ENCODE data around the gene RAB7A. TPM values are rescaled to one million over a fixed set of nuclear protein-coding genes. Genes with fewer than 3 reads are reported as not detected.
A peak's percentile ranks its signal among the peaks of the same experiment; 100 is the strongest.

RAB7A gene
- total RNA-seq, 1 donor from 2014 or later: 90.3 TPM

DNA sequence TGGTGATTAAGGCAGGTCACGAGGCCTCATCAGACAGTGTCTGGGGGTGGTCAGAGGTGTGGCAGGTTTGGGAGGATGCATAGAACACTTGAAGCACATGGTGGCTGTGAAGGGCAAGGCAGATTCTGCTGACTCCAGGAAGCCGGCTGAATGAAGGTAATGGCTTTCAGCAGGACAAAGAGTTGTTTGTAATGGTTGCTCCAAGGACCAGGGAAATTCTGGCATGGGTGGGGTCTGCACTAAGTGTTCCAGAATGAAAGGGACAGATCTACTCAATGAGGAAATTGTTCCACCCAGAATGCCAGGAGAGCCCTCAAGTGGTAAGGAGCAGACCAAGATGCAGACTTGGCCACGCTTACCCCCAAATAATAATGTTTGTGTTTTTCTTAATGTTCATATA, 82.7 kb downstream of the RAB7A start:
- peaks cover 33 to 73% of the 10 kb centered on the region in 2 donors for H3K36me3 ChIP-seq
- H3K4me3 ChIP-seq: no peak overlapping the region
- DNase-seq (ENCODE audit: low spot score in 2 of 2): no peak
- intact Hi-C loops (cut with DNase I): no loop called here
- no peak for TF ChIP-seq CTCF (IDR thresholded peaks at IDR 0.05)
- no peaks in the 10 kb centered on the region for H3K9me3 ChIP-seq
- H3K27ac ChIP-seq: peak overlapping the region; percentile 56 to 72
- H3K4me1 ChIP-seq: peaks cover 0 to 23% of the 10 kb centered on the region in 2 donors
- H3K27me3 ChIP-seq: no peaks in the 10 kb centered on the region

- no peak for TF ChIP-seq CTCF (IDR thresholded peaks at IDR 0.05)
- Histone ChIP-seq H3K27me3 (no peaks in the 10 kb centered on the region), H3K4me3 (no peak overlapping the region), H3K9me3 (no peaks in the 10 kb centered on the region), H3K27ac (peak overlapping the region in 1 of 2 donors; percentile 19), H3K36me3 (peaks cover 29 to 60% of the 10 kb centered on the region in 2 donors), H3K4me1 (peaks cover 0 to 13% of the 10 kb centered on the region in 2 donors)
- intact Hi-C loops (cut with DNase I): no loop called here
- DNase-seq (ENCODE audit: low spot score in 2 of 2): no peak
Observed at GRCh38 chr3:128813097-128813496, 87.1 kb downstream of the RAB7A start.

GRCh38 chr3:128814060-128814459, 88.1 kb downstream of the RAB7A start:
- Histone ChIP-seq H3K9me3 (no peaks in the 10 kb centered on the region), H3K4me3 (no peak overlapping the region), H3K4me1 (peaks cover 0 to 7% of the 10 kb centered on the region in 2 donors), H3K27me3 (no peaks in the 10 kb centered on the region), H3K36me3 (peaks cover 33 to 61% of the 10 kb centered on the region in 2 donors), H3K27ac (no peak overlapping the region)
- intact Hi-C loops (cut with DNase I): no loop called here
- no peak for TF ChIP-seq CTCF (IDR thresholded peaks at IDR 0.05)
- DNase-seq (ENCODE audit: low spot score in 2 of 2): no peak

- H3K27me3 ChIP-seq: no peaks in the 10 kb centered on the region
- H3K27ac ChIP-seq: peak overlapping the region; percentile 29 to 37
- intact Hi-C loops (cut with DNase I): no loop called here
- DNase-seq (ENCODE audit: low spot score in 2 of 2): no peak
- no peak overlapping the region for H3K4me3 ChIP-seq
- peaks cover 0 to under 1% of the 10 kb centered on the region in 2 donors for H3K4me1 ChIP-seq
- peaks cover 34 to 57% of the 10 kb centered on the region in 2 donors for H3K36me3 ChIP-seq
- TF ChIP-seq CTCF (IDR thresholded peaks at IDR 0.05): no peak
- H3K9me3 ChIP-seq: no peaks in the 10 kb centered on the region
Observed at GRCh38 chr3:128814519-128815317, 88.7 kb downstream of the RAB7A start.

DNA sequence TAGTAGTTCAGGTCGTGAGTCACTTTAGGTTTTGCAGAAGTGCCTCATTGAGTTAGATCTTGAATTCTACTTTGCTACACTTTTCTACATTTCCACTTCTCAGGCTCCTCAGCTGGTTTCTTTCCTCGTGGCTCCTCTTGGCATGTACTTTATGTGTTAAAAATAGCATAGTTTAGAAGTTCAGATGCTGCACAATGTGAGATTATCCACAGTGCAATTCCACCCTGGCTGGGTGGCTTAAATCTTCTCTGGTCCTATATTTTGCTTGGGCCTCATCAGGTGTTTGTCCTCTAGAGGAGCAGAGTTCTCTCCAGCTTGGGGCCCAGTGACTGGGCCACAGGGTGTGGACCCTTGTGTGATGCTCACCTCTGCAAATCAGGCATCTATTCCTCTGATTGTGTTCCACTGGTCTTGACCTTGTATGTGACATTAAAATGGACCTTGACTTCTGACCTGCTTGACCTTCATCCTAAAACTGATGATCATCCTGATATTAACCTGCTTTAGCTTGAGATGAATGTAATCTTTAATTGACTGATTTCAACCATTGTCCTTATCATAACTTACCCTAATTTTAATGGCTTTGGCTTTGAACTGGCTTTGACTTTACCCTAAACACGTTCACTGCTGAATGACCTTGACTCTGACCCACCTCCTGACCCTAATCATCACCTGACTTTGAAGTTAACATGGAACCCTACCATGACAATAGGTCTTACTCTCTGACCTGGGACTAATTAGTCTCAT, 89.5 kb downstream of the RAB7A start:
- Histone ChIP-seq H3K36me3 (peaks cover 30 to 53% of the 10 kb centered on the region in 2 donors), H3K4me1 (no peaks in the 10 kb centered on the region), H3K27me3 (no peaks in the 10 kb centered on the region), H3K4me3 (no peak overlapping the region), H3K27ac (peak overlapping the region in 1 of 2 donors; percentile 29), H3K9me3 (no peaks in the 10 kb centered on the region)
- no peak for TF ChIP-seq CTCF (IDR thresholded peaks at IDR 0.05)
- no peak for DNase-seq (ENCODE audit: low spot score in 2 of 2)
- intact Hi-C loops (cut with DNase I): no loop called here

All from ascending aorta (tissue), 2 donors.